Measurements from ENCODE around the gene CLBA1. TPM values are rescaled to one million over a fixed set of nuclear protein-coding genes. Genes with fewer than 3 reads are reported as not detected.

CLBA1 gene
- total RNA-seq, 1 experiment from 2014 or later: 14.8 TPM

- ATAC-seq (peak; percentile 60), DNase-seq (ENCODE audit: low read depth, low spot score) (peak; percentile 98)
- peak overlapping the region; percentile 80 for H3K9ac ChIP-seq (ENCODE audit: low read length)
- no peaks in the 10 kb centered on the region for H3K9me2 ChIP-seq (ENCODE audit: insufficient read depth)
- H3K9me3 ChIP-seq (ENCODE audit: control insufficient read depth in 1 of 2, insufficient read depth in 1 of 2, low read depth in 1 of 2, low read length in 2 of 2): no peaks in the 10 kb centered on the region
- RAD21 ChIA-PET (ENCODE audit: low non-redundant PET in 1 of 2, low total read pairs in 2 of 2, uncharacterized antibody in 2 of 2, unreplicated experiment in 2 of 2): interaction anchor here (0.6 to 1.9 kb wide), 5 partner anchors 39 to 77 kb away, joined by 3 to 8 read pairs (median 3); no protein-coding TSS in a partner anchor
- peak overlapping the region; percentile 98 for H3K27ac ChIP-seq (ENCODE audit: low read depth, low read length)
- no peaks in the 10 kb centered on the region for H4K20me1 ChIP-seq (ENCODE audit: insufficient read depth)
- TF ChIP-seq, protein P1, sequence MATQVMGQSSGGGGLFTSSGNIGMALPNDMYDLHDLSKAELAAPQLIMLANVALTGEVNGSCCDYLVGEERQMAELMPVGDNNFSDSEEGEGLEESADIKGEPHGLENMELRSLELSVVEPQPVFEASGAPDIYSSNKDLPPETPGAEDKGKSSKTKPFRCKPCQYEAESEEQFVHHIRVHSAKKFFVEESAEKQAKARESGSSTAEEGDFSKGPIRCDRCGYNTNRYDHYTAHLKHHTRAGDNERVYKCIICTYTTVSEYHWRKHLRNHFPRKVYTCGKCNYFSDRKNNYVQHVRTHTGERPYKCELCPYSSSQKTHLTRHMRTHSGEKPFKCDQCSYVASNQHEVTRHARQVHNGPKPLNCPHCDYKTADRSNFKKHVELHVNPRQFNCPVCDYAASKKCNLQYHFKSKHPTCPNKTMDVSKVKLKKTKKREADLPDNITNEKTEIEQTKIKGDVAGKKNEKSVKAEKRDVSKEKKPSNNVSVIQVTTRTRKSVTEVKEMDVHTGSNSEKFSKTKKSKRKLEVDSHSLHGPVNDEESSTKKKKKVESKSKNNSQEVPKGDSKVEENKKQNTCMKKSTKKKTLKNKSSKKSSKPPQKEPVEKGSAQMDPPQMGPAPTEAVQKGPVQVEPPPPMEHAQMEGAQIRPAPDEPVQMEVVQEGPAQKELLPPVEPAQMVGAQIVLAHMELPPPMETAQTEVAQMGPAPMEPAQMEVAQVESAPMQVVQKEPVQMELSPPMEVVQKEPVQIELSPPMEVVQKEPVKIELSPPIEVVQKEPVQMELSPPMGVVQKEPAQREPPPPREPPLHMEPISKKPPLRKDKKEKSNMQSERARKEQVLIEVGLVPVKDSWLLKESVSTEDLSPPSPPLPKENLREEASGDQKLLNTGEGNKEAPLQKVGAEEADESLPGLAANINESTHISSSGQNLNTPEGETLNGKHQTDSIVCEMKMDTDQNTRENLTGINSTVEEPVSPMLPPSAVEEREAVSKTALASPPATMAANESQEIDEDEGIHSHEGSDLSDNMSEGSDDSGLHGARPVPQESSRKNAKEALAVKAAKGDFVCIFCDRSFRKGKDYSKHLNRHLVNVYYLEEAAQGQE (IDR thresholded peaks at IDR 0.05; ENCODE audit: low read depth): no peak
- no peak for TF ChIP-seq SIN3A (IDR thresholded peaks at IDR 0.05; ENCODE audit: low read depth)
- no peak for TF ChIP-seq EGR1 (IDR thresholded peaks at IDR 0.05; ENCODE audit: low read depth)
- TF ChIP-seq, protein P2, sequence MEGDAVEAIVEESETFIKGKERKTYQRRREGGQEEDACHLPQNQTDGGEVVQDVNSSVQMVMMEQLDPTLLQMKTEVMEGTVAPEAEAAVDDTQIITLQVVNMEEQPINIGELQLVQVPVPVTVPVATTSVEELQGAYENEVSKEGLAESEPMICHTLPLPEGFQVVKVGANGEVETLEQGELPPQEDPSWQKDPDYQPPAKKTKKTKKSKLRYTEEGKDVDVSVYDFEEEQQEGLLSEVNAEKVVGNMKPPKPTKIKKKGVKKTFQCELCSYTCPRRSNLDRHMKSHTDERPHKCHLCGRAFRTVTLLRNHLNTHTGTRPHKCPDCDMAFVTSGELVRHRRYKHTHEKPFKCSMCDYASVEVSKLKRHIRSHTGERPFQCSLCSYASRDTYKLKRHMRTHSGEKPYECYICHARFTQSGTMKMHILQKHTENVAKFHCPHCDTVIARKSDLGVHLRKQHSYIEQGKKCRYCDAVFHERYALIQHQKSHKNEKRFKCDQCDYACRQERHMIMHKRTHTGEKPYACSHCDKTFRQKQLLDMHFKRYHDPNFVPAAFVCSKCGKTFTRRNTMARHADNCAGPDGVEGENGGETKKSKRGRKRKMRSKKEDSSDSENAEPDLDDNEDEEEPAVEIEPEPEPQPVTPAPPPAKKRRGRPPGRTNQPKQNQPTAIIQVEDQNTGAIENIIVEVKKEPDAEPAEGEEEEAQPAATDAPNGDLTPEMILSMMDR (IDR thresholded peaks at IDR 0.05 in 2 of 3, conservative IDR thresholded peaks at IDR 0.05 in 1 of 3; ENCODE audit: borderline replicate concordance in 1 of 3, insufficient read depth in 1 of 3, low read depth in 2 of 3, low read length in 2 of 3): no peak
- peak; percentile 37 for TF ChIP-seq POLR2AphosphoS5 (IDR thresholded peaks at IDR 0.05; ENCODE audit: low read depth, low read length)
- no peak for TF ChIP-seq EZH2 (IDR thresholded peaks at IDR 0.05)
- no peak for TF ChIP-seq MAX (IDR thresholded peaks at IDR 0.05)
- peak; percentile 70 for TF ChIP-seq TCF7L2 (IDR thresholded peaks at IDR 0.05; ENCODE audit: borderline replicate concordance, extremely low read depth, insufficient read depth, insufficient read length)
- TF ChIP-seq YY1 (IDR thresholded peaks at IDR 0.05; ENCODE audit: extremely low read depth, insufficient replicate concordance, low read depth, low read length): no peak
- no peak for TF ChIP-seq ZFX (IDR thresholded peaks at IDR 0.05)
- no peak for TF ChIP-seq ZNF274 (IDR thresholded peaks at IDR 0.05; ENCODE audit: low read depth, low read length)
- intact Hi-C loops (cut with micrococcal nuclease): loop anchor here (2.0 to 10.0 kb wide), 4 partner anchors 47 to 191 kb away; partner anchors contain the start of genes CDCA4 and JAG2
- peak overlapping the region; percentile 19 to 41 for H3K4me3 ChIP-seq (replicated peaks in 1 of 2; ENCODE audit: low read depth in 1 of 2, low read length in 2 of 2)
- H3K36me3 ChIP-seq (ENCODE audit: control insufficient read depth in 1 of 2, insufficient read depth in 2 of 2, low read length in 2 of 2): no peaks in the 10 kb centered on the region
- H3K4me1 ChIP-seq (ENCODE audit: control insufficient read depth in 1 of 2, insufficient read depth in 2 of 2, low read length in 2 of 2): peaks cover 73 to 95% of the 10 kb centered on the region in 2 experiments
- H2AFZ ChIP-seq (ENCODE audit: low read depth, low read length, poor library complexity, severe bottlenecking): no peak overlapping the region
- H3K4me2 ChIP-seq (ENCODE audit: low read length): peak overlapping the region; percentile 90
- no TSS peak for BruUV-seq (replicated peaks)
- no peaks in the 10 kb centered on the region for H3K27me3 ChIP-seq (ENCODE audit: insufficient read depth, low read length)
- POLR2A ChIA-PET: interaction anchor here (0.6 to 2.5 kb wide), 12 partner anchors 10 to 221 kb away, joined by 3 to 10 read pairs (median 4); partner anchors contain the start of genes CDCA4, CLBA1 and SIVA1
- CTCF ChIA-PET: interaction anchor here (0.8 to 5.3 kb wide), 12 partner anchors 12 to 507 kb away, joined by 3 to 56 read pairs (median 4); partner anchors contain the start of genes BRF1, CDCA4 and CLBA1
- H3K79me2 ChIP-seq (ENCODE audit: insufficient read depth, low read length): peaks cover 4% of the 10 kb centered on the region; the same call in 1 of the 2 replicates
These were observed 12.0 kb upstream of the CLBA1 start for GRCh38 chr14:104973385-104974145.

Measured in HCT116 (cell line).